A673 (cell line): ENCODE data around the gene RDH13.

Experiments used
- EZH2 ChIP-seq: fragments of 200-600 bp; sonication (generic); IDR thresholded peaks from 2 replicates; pipeline ENCODE4 v1.6.1; 2017; ENCODE audit warnings: borderline replicate concordance, low read depth, mild to moderate bottlenecking, mixed read lengths, antibody characterized with exemption, low read length; ENCODE audit not compliant: poor library complexity, severe bottlenecking
- TF ChIP-seq, protein P1 (sequence below): fragments of 300-800, 200-600 bp; sonication (generic); conservative IDR thresholded peaks from 2 replicates; pipeline ENCODE4 v1.5.1; 2017; ENCODE audit warnings: low read depth, mild to moderate bottlenecking, antibody characterized with exemption, low read length, moderate library complexity, mixed read lengths

DNA sequence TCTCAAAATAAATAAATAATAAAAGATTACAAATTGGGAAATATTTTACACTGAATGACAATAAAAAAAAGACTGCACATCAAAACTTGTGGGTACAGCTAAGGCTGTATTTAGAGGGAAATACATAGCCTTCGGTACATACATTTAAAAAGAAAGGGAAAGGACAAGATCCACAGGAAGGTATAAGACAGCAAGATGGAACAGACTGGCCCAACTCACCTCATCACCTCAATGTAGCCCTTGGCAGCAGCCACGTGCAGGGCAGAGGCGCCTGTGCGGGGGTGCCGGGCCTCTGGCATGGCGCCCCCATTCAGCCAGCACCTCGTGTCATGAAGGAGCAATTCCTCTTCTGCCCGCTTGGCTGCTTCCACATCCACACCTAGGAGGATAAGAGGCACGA lies 40.2 kb upstream of the RDH13 start:
- TF ChIP-seq, protein P1, sequence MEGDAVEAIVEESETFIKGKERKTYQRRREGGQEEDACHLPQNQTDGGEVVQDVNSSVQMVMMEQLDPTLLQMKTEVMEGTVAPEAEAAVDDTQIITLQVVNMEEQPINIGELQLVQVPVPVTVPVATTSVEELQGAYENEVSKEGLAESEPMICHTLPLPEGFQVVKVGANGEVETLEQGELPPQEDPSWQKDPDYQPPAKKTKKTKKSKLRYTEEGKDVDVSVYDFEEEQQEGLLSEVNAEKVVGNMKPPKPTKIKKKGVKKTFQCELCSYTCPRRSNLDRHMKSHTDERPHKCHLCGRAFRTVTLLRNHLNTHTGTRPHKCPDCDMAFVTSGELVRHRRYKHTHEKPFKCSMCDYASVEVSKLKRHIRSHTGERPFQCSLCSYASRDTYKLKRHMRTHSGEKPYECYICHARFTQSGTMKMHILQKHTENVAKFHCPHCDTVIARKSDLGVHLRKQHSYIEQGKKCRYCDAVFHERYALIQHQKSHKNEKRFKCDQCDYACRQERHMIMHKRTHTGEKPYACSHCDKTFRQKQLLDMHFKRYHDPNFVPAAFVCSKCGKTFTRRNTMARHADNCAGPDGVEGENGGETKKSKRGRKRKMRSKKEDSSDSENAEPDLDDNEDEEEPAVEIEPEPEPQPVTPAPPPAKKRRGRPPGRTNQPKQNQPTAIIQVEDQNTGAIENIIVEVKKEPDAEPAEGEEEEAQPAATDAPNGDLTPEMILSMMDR, result no peak
- no peak for TF ChIP-seq EZH2
